Activated CD4-positive, alpha-beta memory T cell treated with anti-CD3 and anti-CD28 coated beads, Interleukin-2, amount 10 ng/mL, durations not matched to agents 7 days and 5 days (primary cell): Measurements from ENCODE around the gene APOBEC3B. TPM values are rescaled to one million over a fixed set of nuclear protein-coding genes. Genes with fewer than 3 reads are reported as not detected.

Source experiments
- CTCF ChIA-PET: fragments of 350-600 bp; sonication (Branson Sonifier 250); formaldehyde crosslinking; loops from one replicate; lab custom pipeline; 2021; ENCODE audit warnings: antibody characterized with exemption, inconsistent platforms; lab: Charles Lee
- POLR2A ChIA-PET: fragments of 350-600 bp; sonication (Branson Sonifier 250); formaldehyde crosslinking; loops from one replicate; lab custom pipeline; 2021; ENCODE audit warnings: antibody characterized with exemption; lab: Charles Lee
- DNase-seq: peaks from one replicate; pipeline ENCODE4 v3.0.0-alpha.2; 2020
- H3K27ac Mint-ChIP-seq: one replicate; pipeline ENCODE4 v1.8.0; 2021; ENCODE audit warnings: mild to moderate bottlenecking, mixed read lengths
- H3K27me3 Mint-ChIP-seq: one replicate; pipeline ENCODE4 v1.8.0; 2021; ENCODE audit warnings: mixed read lengths
- H3K36me3 Mint-ChIP-seq: one replicate; pipeline ENCODE4 v1.8.0; 2021; ENCODE audit warnings: low read depth, mixed read lengths
- H3K4me1 Mint-ChIP-seq: one replicate; pipeline ENCODE4 v1.8.0; 2021; ENCODE audit warnings: mixed read lengths
- H3K4me3 Mint-ChIP-seq: one replicate; pipeline ENCODE4 v1.8.0; 2021; ENCODE audit warnings: mild to moderate bottlenecking, mixed read lengths
- H3K9me3 Mint-ChIP-seq: one replicate; pipeline ENCODE4 v1.8.0; 2021; ENCODE audit warnings: mixed read lengths
- total RNA-seq, 2 experiments: library from RNA; stranded (reverse); gene quantifications; one replicate each; pipeline ENCODE4 v1.2.3, GENCODE V29; 2021

Gene APOBEC3B
- total RNA-seq, result 10 to 100 TPM; 51.6 to 51.9 TPM

DNA sequence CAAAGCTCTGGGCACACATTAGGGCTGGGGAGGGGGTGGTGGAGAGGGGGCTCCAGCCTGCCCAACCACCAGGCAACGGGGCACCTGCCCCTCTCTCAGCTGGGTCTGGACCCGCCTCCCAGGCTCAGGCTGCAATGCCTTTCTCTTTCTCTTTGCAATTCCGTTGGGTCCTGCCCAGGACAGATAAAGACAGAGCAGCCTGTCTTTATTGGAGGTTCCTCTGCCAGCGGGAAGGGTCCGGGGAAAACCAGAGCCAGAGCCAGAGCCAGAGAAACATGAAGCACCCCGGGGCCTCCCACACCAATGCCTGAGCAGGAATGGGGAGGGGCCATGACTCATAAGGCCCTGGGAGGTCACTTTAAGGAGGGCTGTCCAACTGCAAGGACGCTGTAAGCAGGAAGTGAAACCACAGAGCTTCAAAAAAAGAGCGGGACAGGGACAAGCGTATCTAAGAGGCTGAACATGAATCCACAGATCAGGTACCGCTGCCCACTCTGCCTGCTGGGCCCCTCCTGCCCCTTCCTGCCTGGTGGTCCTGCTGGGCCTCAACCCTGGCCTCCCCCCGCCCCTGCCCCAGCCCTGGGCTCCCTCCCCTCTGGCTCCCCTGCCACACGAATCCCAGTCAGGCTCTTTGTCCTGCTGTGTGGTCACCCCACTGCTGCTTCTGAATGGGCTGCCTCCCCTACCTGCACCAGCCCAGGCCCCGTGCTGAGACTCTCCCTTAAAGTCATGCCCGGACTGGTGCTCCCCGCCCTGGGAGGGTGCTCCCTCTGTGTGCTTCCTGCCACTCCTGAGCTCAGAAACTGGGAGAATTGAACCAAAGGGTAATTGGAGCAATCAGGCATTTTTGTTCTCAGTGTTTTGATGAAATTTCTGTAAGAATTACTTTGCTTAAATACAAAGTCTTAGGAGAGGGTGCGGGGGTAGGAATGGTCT lies at the start of gene APOBEC3B:
APOBEC3B (plus strand) TSS at position 356 of the 936 bp plus-strand sequence; CDS start at position 463, 107 bp downstream.
- peaks cover 56% of the 10 kb centered on the region for H3K4me1 Mint-ChIP-seq
- peaks cover 4% of the 10 kb centered on the region for H3K9me3 Mint-ChIP-seq
- no peaks in the 10 kb centered on the region for H3K27me3 Mint-ChIP-seq
- ChIA-PET POLR2A (interaction anchor here (1.7 to 1.9 kb wide), 2 partner anchors 109 to 112 kb away, joined by 5 to 7 read pairs; no protein-coding TSS in a partner anchor), CTCF (no interaction called here)
- peak within 1 kb of the TSS; percentile 94 for H3K27ac Mint-ChIP-seq
- peaks cover 44% of the 10 kb centered on the region for H3K36me3 Mint-ChIP-seq
- peak; percentile 87 for DNase-seq
- peak within 1 kb of the TSS; percentile 81 for H3K4me3 Mint-ChIP-seq

DNA sequence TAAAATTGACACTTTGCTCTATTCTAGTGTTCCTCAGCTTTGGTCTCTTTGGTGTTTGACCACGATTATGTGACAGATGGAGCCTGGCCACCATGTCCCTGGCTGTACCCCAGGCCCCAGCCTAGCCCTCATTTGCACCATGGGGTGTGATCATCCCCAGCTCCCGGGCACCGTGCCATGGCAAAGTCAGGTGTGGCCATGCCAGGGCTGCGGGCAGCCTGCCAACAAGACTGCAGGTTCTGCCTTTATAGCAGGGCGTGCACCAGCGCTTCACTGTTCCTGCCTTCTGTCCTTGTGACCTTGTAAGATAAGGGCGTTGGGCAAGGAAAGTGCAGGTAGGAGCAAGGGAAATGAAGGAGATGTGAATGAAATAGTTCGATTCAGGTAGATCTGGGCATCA lies 47.1 kb upstream of the APOBEC3B start:
- Mint-ChIP-seq H3K27ac (no peak overlapping the region), H3K4me3 (no peak overlapping the region), H3K4me1 (no peaks in the 10 kb centered on the region), H3K27me3 (peaks cover 33% of the 10 kb centered on the region), H3K9me3 (no peaks in the 10 kb centered on the region), H3K36me3 (no peaks in the 10 kb centered on the region)
- DNase-seq, result no peak
- ChIA-PET CTCF (no interaction called here), POLR2A (interaction anchor here (0.9 kb wide), 1 partner anchor 8 kb away, joined by 3 read pairs; no protein-coding TSS in a partner anchor)

DNA sequence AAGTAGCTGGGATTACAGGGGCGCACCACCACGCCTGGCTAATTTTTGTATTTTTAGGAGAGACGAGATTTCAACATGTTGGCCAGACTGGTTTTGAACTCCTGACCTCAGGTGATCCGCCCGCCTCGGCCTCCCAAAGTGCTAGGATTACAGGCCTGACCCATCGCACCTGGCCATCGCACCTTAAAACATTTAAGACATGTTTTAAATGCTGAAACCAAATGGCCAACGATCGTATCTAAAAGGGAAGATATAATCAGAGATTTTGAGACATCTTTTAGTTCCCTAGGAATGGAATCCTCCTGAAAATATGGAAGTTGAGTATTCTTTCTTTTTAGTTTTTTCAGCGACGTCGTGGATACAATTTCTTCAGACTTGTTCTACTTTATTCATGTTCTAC lies 46.5 kb upstream of the APOBEC3B start:
- CTCF ChIA-PET, result no interaction called here
- H3K9me3 Mint-ChIP-seq, result no peaks in the 10 kb centered on the region
- peaks cover 33% of the 10 kb centered on the region for H3K27me3 Mint-ChIP-seq

GRCh38 chr22:38936562-38936961 lies 45.6 kb upstream of the APOBEC3B start:
- H3K4me3 Mint-ChIP-seq, result no peak overlapping the region
- POLR2A ChIA-PET, result no interaction called here
- peaks cover 31% of the 10 kb centered on the region for H3K27me3 Mint-ChIP-seq

More for the DNA sequence above, 46.5 kb upstream of the APOBEC3B start:
- no peak overlapping the region for H3K27ac Mint-ChIP-seq
- no peak overlapping the region for H3K4me3 Mint-ChIP-seq
- POLR2A ChIA-PET, result no interaction called here
- peaks cover 2% of the 10 kb centered on the region for H3K4me1 Mint-ChIP-seq
- no peaks in the 10 kb centered on the region for H3K36me3 Mint-ChIP-seq
- DNase-seq, result no peak

DNA sequence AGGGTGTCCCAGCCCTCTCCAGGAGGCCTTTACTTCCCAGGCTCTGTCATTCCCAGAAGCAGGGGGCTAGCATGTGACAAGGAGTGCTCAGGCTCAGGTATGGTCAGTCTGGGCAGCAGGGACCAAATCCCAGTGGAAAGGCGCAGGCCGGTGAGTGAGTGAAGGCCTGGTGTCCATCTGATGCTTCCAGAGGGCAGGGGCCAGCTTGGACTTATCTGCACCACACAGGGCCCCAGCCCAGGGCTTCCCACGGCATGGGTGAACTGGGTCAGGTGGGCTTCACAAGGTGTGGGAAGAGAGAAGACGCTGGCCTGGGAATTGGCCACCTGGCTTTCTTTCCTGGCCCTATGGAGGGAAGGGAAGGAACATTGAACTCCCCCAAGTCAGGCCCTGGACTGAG lies 45.1 kb upstream of the APOBEC3B start:
- CTCF ChIA-PET, result no interaction called here
- H3K27me3 Mint-ChIP-seq, result peaks cover 31% of the 10 kb centered on the region
- DNase-seq, result no peak
- POLR2A ChIA-PET, result no interaction called here
- H3K9me3 Mint-ChIP-seq, result no peaks in the 10 kb centered on the region
- H3K27ac Mint-ChIP-seq, result no peak overlapping the region
- no peak overlapping the region for H3K4me3 Mint-ChIP-seq
- no peaks in the 10 kb centered on the region for H3K36me3 Mint-ChIP-seq
- H3K4me1 Mint-ChIP-seq, result peaks cover 16% of the 10 kb centered on the region

More at GRCh38 chr22:38936562-38936961, 45.6 kb upstream of the APOBEC3B start:
- no peak overlapping the region for H3K27ac Mint-ChIP-seq
- H3K9me3 Mint-ChIP-seq, result no peaks in the 10 kb centered on the region
- no peaks in the 10 kb centered on the region for H3K36me3 Mint-ChIP-seq
- DNase-seq, result no peak
- H3K4me1 Mint-ChIP-seq, result peaks cover 11% of the 10 kb centered on the region
- CTCF ChIA-PET, result no interaction called here

DNA sequence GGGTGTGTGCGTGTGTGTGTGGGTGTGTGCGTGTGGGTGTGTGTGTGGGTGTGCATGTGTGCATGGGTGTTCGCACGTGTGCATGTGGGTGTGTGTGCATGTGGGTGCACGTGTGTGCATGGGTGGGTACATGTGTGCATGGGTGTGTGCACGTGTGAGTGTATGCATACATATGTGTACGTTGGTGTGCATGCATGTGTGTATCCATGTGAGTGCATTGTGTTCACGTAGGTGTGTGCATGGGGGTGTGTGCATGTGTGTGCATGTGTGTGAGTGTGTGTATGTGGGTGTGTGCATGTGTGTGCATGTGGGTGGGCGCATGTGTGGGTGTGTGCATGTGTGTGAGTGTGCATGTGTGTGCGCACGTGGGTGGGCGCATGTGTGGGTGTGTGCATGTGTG lies 44.6 kb upstream of the APOBEC3B start:
- ChIA-PET CTCF (no interaction called here), POLR2A (no interaction called here)
- no peak for DNase-seq
- Mint-ChIP-seq H3K36me3 (no peaks in the 10 kb centered on the region), H3K4me3 (no peak overlapping the region), H3K9me3 (no peaks in the 10 kb centered on the region), H3K4me1 (peaks cover 18% of the 10 kb centered on the region), H3K27me3 (peaks cover 31% of the 10 kb centered on the region), H3K27ac (no peak overlapping the region)

DNA sequence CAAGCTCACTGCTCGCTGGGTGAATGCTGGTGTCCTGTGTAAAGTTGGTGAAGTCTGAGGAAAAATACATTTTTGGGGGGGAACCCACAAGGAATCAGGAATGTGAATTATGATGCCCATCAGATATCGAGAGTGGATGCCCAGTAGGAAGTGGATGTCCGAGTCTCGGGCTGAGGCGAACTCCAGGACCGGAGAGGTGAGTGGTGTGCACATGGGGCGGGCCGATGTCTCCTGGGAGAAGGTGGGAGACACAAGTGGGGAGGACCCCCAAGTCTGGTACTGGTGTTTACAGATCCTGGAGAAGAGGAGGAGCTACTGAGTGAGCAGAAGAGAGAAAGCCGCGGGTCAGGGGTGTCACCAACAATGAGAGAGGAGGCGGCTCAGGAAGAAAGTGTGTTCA lies 43.9 kb upstream of the APOBEC3B start:
- CTCF ChIA-PET, result no interaction called here
- peaks cover 34% of the 10 kb centered on the region for H3K27me3 Mint-ChIP-seq
- H3K36me3 Mint-ChIP-seq, result no peaks in the 10 kb centered on the region
- POLR2A ChIA-PET, result no interaction called here
- DNase-seq, result no peak
- no peak overlapping the region for H3K27ac Mint-ChIP-seq
- no peaks in the 10 kb centered on the region for H3K9me3 Mint-ChIP-seq
- H3K4me3 Mint-ChIP-seq, result no peak overlapping the region
- peaks cover 22% of the 10 kb centered on the region for H3K4me1 Mint-ChIP-seq

- peaks cover 27% of the 10 kb centered on the region for H3K4me1 Mint-ChIP-seq
- CTCF ChIA-PET, result interaction anchor here (0.7 to 1.3 kb wide), 2 partner anchors 69 to 231 kb away, joined by 3 to 4 read pairs; no protein-coding TSS in a partner anchor
- H3K27ac Mint-ChIP-seq, result no peak overlapping the region
- no peak for DNase-seq
- peaks cover 32% of the 10 kb centered on the region for H3K27me3 Mint-ChIP-seq
- H3K4me3 Mint-ChIP-seq, result no peak overlapping the region
- POLR2A ChIA-PET, result no interaction called here
- H3K9me3 Mint-ChIP-seq, result no peaks in the 10 kb centered on the region
- no peaks in the 10 kb centered on the region for H3K36me3 Mint-ChIP-seq
Measured at GRCh38 chr22:38938925-38939324, 43.2 kb upstream of the APOBEC3B start.

DNA sequence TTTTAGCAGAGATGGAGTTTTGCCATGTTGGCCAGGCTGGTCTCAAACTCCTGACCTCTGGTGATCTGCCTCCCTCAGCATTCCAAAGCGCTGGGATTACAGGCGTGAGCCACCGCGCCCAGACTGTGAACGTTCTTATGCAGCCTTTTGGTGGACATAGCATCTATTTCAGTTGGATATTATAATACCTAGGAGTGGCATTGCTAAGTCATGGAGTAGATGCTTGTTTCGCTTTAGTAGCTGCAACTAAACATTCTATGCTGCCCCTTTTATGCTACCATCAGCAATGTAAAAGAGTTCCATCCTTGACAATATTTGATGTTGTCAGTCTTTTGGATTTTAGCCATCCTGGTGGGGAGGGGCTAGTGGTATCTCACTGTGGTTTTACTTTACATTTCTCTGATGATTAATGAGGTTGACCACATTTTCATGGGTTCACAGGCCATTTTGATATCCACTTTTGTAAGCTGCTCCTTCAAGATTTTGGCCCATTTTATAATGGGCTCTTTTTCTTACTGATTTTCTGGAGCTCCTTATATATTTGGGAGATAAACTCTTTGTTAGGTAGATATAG lies 41.2 kb upstream of the APOBEC3B start:
- no peak for DNase-seq
- no peaks in the 10 kb centered on the region for H3K36me3 Mint-ChIP-seq

GRCh38 chr22:38941488-38941987 lies 40.6 kb upstream of the APOBEC3B start:
- ChIA-PET CTCF (interaction anchor here (1.0 to 1.9 kb wide), 3 partner anchors 14 to 72 kb away, joined by 4 to 6 read pairs (median 6); no protein-coding TSS in a partner anchor), POLR2A (interaction anchor here (0.9 to 1.5 kb wide), 4 partner anchors 10 to 61 kb away, joined by 3 to 5 read pairs (median 4); no protein-coding TSS in a partner anchor)
- no peaks in the 10 kb centered on the region for H3K36me3 Mint-ChIP-seq
- peak overlapping the region; percentile 72 for H3K4me3 Mint-ChIP-seq
- H3K27me3 Mint-ChIP-seq, result peaks cover 43% of the 10 kb centered on the region
- peak overlapping the region; percentile 71 for H3K27ac Mint-ChIP-seq
- H3K4me1 Mint-ChIP-seq, result peaks cover 27% of the 10 kb centered on the region
- DNase-seq, result peak; percentile 49
- no peaks in the 10 kb centered on the region for H3K9me3 Mint-ChIP-seq

More for the DNA sequence above, 41.2 kb upstream of the APOBEC3B start:
- H3K27me3 Mint-ChIP-seq, result peaks cover 38% of the 10 kb centered on the region
- CTCF ChIA-PET, result interaction anchor here (0.6 to 1.9 kb wide), 4 partner anchors 13 to 117 kb away, joined by 3 to 6 read pairs (median 5); no protein-coding TSS in a partner anchor
- H3K27ac Mint-ChIP-seq, result peak overlapping the region; percentile 71
- H3K4me3 Mint-ChIP-seq, result peak overlapping the region; percentile 72
- no peaks in the 10 kb centered on the region for H3K9me3 Mint-ChIP-seq
- POLR2A ChIA-PET, result interaction anchor here (1.1 to 1.5 kb wide), 3 partner anchors 10 to 44 kb away, joined by 3 to 5 read pairs (median 5); no protein-coding TSS in a partner anchor
- peaks cover 27% of the 10 kb centered on the region for H3K4me1 Mint-ChIP-seq

DNA sequence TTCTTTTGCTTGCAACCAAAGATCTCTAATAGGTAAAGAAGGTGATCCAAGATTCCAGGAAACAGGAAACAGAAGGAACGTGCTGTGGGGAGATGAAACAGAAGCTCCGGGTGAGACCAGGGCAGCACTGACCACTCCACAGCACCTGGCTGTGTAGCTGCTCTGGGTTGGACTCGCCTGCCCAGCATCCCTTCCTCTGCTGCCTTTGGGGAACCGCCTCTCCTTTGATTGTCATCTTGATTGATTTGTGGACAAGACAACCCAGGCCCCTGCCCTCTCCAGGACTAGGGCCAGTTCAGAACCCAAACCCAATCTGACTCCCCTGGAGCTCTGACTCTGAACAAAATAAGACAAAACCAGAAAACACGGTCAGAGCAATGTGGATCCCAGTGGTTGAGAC lies 39.4 kb upstream of the APOBEC3B start:
- ChIA-PET CTCF (no interaction called here), POLR2A (interaction anchor here (0.8 to 1.5 kb wide), 2 partner anchors 8 to 12 kb away, joined by 3 read pairs; no protein-coding TSS in a partner anchor)
- H3K36me3 Mint-ChIP-seq, result no peaks in the 10 kb centered on the region
- H3K27me3 Mint-ChIP-seq, result peaks cover 47% of the 10 kb centered on the region
- H3K27ac Mint-ChIP-seq, result no peak overlapping the region
- H3K4me1 Mint-ChIP-seq, result peaks cover 27% of the 10 kb centered on the region
- no peak for DNase-seq
- no peaks in the 10 kb centered on the region for H3K9me3 Mint-ChIP-seq
- H3K4me3 Mint-ChIP-seq, result no peak overlapping the region

GRCh38 chr22:38943201-38943600 lies 38.9 kb upstream of the APOBEC3B start:
- CTCF ChIA-PET, result no interaction called here
- no peaks in the 10 kb centered on the region for H3K9me3 Mint-ChIP-seq
- peaks cover 47% of the 10 kb centered on the region for H3K27me3 Mint-ChIP-seq
- H3K36me3 Mint-ChIP-seq, result no peaks in the 10 kb centered on the region
- H3K4me1 Mint-ChIP-seq, result peaks cover 27% of the 10 kb centered on the region
- DNase-seq, result no peak
- H3K4me3 Mint-ChIP-seq, result no peak overlapping the region
- POLR2A ChIA-PET, result interaction anchor here (1.5 kb wide), 1 partner anchor 8 kb away, joined by 3 read pairs; no protein-coding TSS in a partner anchor
- H3K27ac Mint-ChIP-seq, result no peak overlapping the region
